Subcutaneous abdominal adipose tissue (tissue), 5 donors: ENCODE data around the gene MYO5C.
"Not testable (repeated sequence)": the region's sequence is repeated elsewhere in the genome, so short reads cannot be mapped to it uniquely, and the experiment has no call there.

ENCODE experiments used
- H3K27ac ChIP-seq: one replicate; pipeline ENCODE4 v1.7.0; 2013; ENCODE audit warnings: low read depth, mild to moderate bottlenecking, inconsistent platforms, low read length, moderate library complexity
- H3K27me3 ChIP-seq, 5 donors: one replicate each; pipeline ENCODE4 v1.7.0; 2013; ENCODE audit warnings: low read length in 5 of 5, inconsistent platforms in 1 of 5; ENCODE audit not compliant: control insufficient read depth in 5 of 5, insufficient read depth in 4 of 5
- H3K36me3 ChIP-seq, 5 donors: one replicate each; pipeline ENCODE4 v1.7.0; 2013; ENCODE audit warnings: low read length in 5 of 5; ENCODE audit not compliant: control insufficient read depth in 5 of 5, insufficient read depth in 5 of 5
- H3K4me1 ChIP-seq, 5 donors: one replicate each; pipeline ENCODE4 v1.7.0; 2013; ENCODE audit warnings: low read length in 5 of 5, mild to moderate bottlenecking in 3 of 5, moderate library complexity in 1 of 5; ENCODE audit not compliant: control insufficient read depth in 5 of 5, insufficient read depth in 5 of 5
- H3K4me3 ChIP-seq, 5 donors: one replicate each; pipeline ENCODE4 v1.7.0; 2013; ENCODE audit warnings: low read length in 5 of 5, low read depth in 1 of 5
- H3K9ac ChIP-seq, 5 donors: one replicate each; pipeline ENCODE4 v1.7.0; 2013; ENCODE audit warnings: low read length in 5 of 5, mild to moderate bottlenecking in 4 of 5, moderate library complexity in 3 of 5
- H3K9me3 ChIP-seq, 5 donors: one replicate each; pipeline ENCODE4 v1.7.0; 2013; ENCODE audit warnings: low read length in 5 of 5; ENCODE audit not compliant: control insufficient read depth in 5 of 5
- donor health status: healthy.
- donor health status: healthy.
- donor health status: healthy.
- donor health status: healthy.
- donor health status: healthy.

The MYO5C gene

DNA sequence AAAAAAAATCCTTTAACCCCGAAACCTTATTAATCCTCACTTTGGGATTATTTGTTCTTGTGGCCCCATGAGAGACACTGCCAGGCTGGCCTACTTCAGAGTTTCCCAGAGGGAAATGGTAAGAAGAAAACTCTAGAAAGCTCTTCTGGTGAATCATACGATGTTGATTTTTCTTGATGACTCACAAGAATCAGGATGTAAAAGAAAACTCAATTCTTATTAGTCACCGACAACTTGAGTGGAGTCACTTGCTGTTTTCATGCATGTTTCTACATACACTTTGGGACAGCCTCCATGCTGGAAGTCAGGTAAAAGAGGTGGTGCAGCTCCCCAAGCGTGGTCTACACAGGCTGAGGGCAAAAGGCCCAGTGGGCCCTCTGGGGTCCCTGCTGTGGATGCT lies 42.8 kb downstream of the MYO5C start:
- no peak overlapping the region for H3K4me3 ChIP-seq
- H3K36me3 ChIP-seq: peaks cover 0 to 31% (median 3%) of the 10 kb centered on the region in 5 donors
- H3K9me3 ChIP-seq: no peaks in the 10 kb centered on the region
- no peaks in the 10 kb centered on the region for H3K27me3 ChIP-seq
- H3K27ac ChIP-seq: no peak overlapping the region
- H3K4me1 ChIP-seq: peaks cover 7 to 18% (median 14%) of the 10 kb centered on the region in 5 donors
- no peak overlapping the region for H3K9ac ChIP-seq

DNA sequence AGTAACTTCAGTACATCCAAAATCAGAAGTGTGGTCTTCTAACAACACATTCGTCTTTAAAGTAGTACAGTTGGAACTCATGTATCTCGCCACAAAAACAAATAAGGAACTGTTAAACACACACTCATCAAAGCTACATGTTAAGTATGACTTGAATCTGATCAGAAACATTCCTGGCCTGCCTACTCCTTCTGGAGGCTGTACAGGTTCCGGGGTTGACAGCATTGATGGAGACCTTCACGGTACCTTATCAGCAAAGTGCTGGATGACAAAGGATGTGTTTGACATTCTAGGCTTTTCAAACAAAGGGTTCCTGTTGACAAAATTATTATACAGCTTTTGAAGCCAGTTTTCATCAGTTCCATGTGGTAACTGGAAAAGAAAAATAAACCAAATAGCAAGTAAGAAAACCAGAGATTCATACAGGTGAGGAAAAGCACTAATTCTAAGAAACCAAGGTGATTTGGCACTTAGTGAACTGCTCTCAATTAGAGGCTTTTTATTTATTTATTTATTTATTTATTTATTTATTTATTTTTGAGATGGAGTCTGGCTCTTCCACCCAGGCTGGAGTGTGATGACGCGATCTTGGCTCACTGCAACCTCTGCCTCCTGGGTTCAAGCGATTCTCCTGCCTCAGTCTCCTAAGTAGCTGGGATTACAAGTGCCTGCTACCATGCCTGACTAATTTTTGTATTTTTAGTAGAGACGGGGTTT lies 44.3 kb downstream of the MYO5C start:
- H3K27ac ChIP-seq: no peak overlapping the region

GRCh38 chr15:52247461-52247860 lies 48.1 kb downstream of the MYO5C start:
- Histone ChIP-seq H3K9me3 (no peaks in the 10 kb centered on the region), H3K9ac (no peak overlapping the region), H3K36me3 (peaks cover 0 to 40% (median 10%) of the 10 kb centered on the region in 5 donors), H3K27ac (no peak overlapping the region), H3K4me1 (peaks cover 0 to 4% (median 0%) of the 10 kb centered on the region in 5 donors), H3K27me3 (peaks cover 0 to 2% (median 0%) of the 10 kb centered on the region in 5 donors), H3K4me3 (no peak overlapping the region)

More for the DNA sequence above, 44.3 kb downstream of the MYO5C start:
- Histone ChIP-seq H3K4me1 (peaks cover 0 to 5% (median 0%) of the 10 kb centered on the region in 5 donors), H3K36me3 (peaks cover 0 to 37% (median 4%) of the 10 kb centered on the region in 5 donors), H3K4me3 (no peak overlapping the region), H3K9me3 (no peaks in the 10 kb centered on the region), H3K9ac (no peak overlapping the region), H3K27me3 (no peaks in the 10 kb centered on the region)

GRCh38 chr15:52246686-52247431 lies 48.7 kb downstream of the MYO5C start:
- peaks cover 0 to 45% (median 16%) of the 10 kb centered on the region in 5 donors for H3K36me3 ChIP-seq
- no peaks in the 10 kb centered on the region for H3K9me3 ChIP-seq
- no peak overlapping the region for H3K4me3 ChIP-seq
- H3K27me3 ChIP-seq: peaks cover 0 to 2% (median 0%) of the 10 kb centered on the region in 5 donors
- no peak overlapping the region for H3K9ac ChIP-seq
- peaks cover 0 to 4% (median 0%) of the 10 kb centered on the region in 5 donors for H3K4me1 ChIP-seq
- H3K27ac ChIP-seq: no peak overlapping the region

GRCh38 chr15:52243697-52244555 lies 51.7 kb downstream of the MYO5C start:
- Histone ChIP-seq H3K36me3 (peaks cover 0 to 45% (median 18%) of the 10 kb centered on the region in 5 donors), H3K9me3 (no peaks in the 10 kb centered on the region), H3K27ac (no peak overlapping the region), H3K27me3 (peaks cover 0 to 2% (median 0%) of the 10 kb centered on the region in 5 donors), H3K4me3 (no peak overlapping the region), H3K4me1 (peaks cover 0 to 4% (median 2%) of the 10 kb centered on the region in 5 donors), H3K9ac (peak overlapping the region in 1 of 5 donors; percentile 19)

GRCh38 chr15:52243286-52243685 lies 52.3 kb downstream of the MYO5C start:
- Histone ChIP-seq H3K4me3 (no peak overlapping the region), H3K4me1 (peaks cover 0 to 4% (median 2%) of the 10 kb centered on the region in 5 donors), H3K9ac (no peak overlapping the region), H3K36me3 (peaks cover 0 to 42% (median 18%) of the 10 kb centered on the region in 5 donors), H3K9me3 (no peaks in the 10 kb centered on the region), H3K27me3 (peaks cover 0 to 2% (median 0%) of the 10 kb centered on the region in 5 donors), H3K27ac (no peak overlapping the region)

- H3K36me3 ChIP-seq: peaks cover 0 to 38% (median 23%) of the 10 kb centered on the region in 5 donors
- H3K27me3 ChIP-seq: peaks cover 0 to 2% (median 0%) of the 10 kb centered on the region in 5 donors
- peaks cover 0 to 4% (median 2%) of the 10 kb centered on the region in 5 donors for H3K4me1 ChIP-seq
- H3K9ac ChIP-seq: no peak overlapping the region
- no peak overlapping the region for H3K27ac ChIP-seq
- no peak overlapping the region for H3K4me3 ChIP-seq
- H3K9me3 ChIP-seq: no peaks in the 10 kb centered on the region
Observed at GRCh38 chr15:52241489-52241888, 54.1 kb downstream of the MYO5C start.

GRCh38 chr15:52240166-52240565 lies 55.4 kb downstream of the MYO5C start:
- Histone ChIP-seq H3K4me1 (peaks cover 0 to 4% (median 2%) of the 10 kb centered on the region in 5 donors), H3K36me3 (peaks cover 0 to 36% (median 24%) of the 10 kb centered on the region in 5 donors), H3K9me3 (no peaks in the 10 kb centered on the region), H3K27ac (no peak overlapping the region), H3K9ac (no peak overlapping the region), H3K4me3 (no peak overlapping the region), H3K27me3 (peaks cover 0 to 2% (median 0%) of the 10 kb centered on the region in 5 donors)

GRCh38 chr15:52238989-52239525 lies 56.5 kb downstream of the MYO5C start:
- H3K27me3 ChIP-seq, H3K4me3 ChIP-seq, H3K4me1 ChIP-seq, H3K9me3 ChIP-seq, H3K27ac ChIP-seq, H3K9ac ChIP-seq: not testable (repeated sequence)
- peaks cover 0 to 41% (median 25%) of the 10 kb centered on the region in 5 donors for H3K36me3 ChIP-seq
